Measurements from ENCODE around the gene SRCAP. TPM values are rescaled to one million over a fixed set of nuclear protein-coding genes. Genes with fewer than 3 reads are reported as not detected.

Gene SRCAP
- total and polyA plus RNA-seq, 8 donors = 1.2 to 70.1 (median 24.6) TPM

- Histone ChIP-seq H3K4me3 (no peak overlapping the region), H3K27ac (no peak overlapping the region), H3K4me1 (peaks cover 0 to 16% (median 0%) of the 10 kb centered on the region in 4 donors), H3K36me3 (peaks cover 68 to 98% (median 97%) of the 10 kb centered on the region in 4 donors), H3K27me3 (no peaks in the 10 kb centered on the region), H3K9me3 (no peaks in the 10 kb centered on the region)
- intact Hi-C loops (cut with DNase I; ENCODE audit: low total_unique reads) = no loop called here
- DNase-seq = no peak
- WGBS, 5 donors = 79 to 89% (median 87%) methylated on average over 17 of the region's 17 CpGs
- TF ChIP-seq POLR2A (IDR thresholded peaks at IDR 0.05) = no peak
- no peak for TF ChIP-seq EP300 (IDR thresholded peaks at IDR 0.05)
- TF ChIP-seq POLR2AphosphoS5 (IDR thresholded peaks at IDR 0.05) = no peak
- TF ChIP-seq CTCF (IDR thresholded peaks at IDR 0.05) = no peak
Measured at GRCh38 chr16:30728899-30729672, 30.1 kb downstream of the SRCAP start.

GRCh38 chr16:30731411-30731810, 32.4 kb downstream of the SRCAP start:
- H3K27ac ChIP-seq = no peak overlapping the region
- H3K27me3 ChIP-seq = no peaks in the 10 kb centered on the region
- intact Hi-C loops (cut with DNase I; ENCODE audit: low total_unique reads) = no loop called here
- no peaks in the 10 kb centered on the region for H3K9me3 ChIP-seq
- no peaks in the 10 kb centered on the region for H3K4me1 ChIP-seq
- TF ChIP-seq POLR2A (IDR thresholded peaks at IDR 0.05) (no peak), EP300 (IDR thresholded peaks at IDR 0.05) (no peak), CTCF (IDR thresholded peaks at IDR 0.05) (no peak), POLR2AphosphoS5 (IDR thresholded peaks at IDR 0.05) (no peak)
- 86 to 95% (median 93%) methylated on average over 3 of the region's 3 CpGs for WGBS, 5 donors
- no peak overlapping the region for H3K4me3 ChIP-seq
- H3K36me3 ChIP-seq = peaks cover 72 to 98% (median 96%) of the 10 kb centered on the region in 4 donors
- DNase-seq = no peak

GRCh38 chr16:30736995-30737793, 38.2 kb downstream of the SRCAP start:
- peaks cover 73 to 85% (median 79%) of the 10 kb centered on the region in 4 donors for H3K36me3 ChIP-seq
- TF ChIP-seq POLR2AphosphoS5 (IDR thresholded peaks at IDR 0.05) (no peak), POLR2A (IDR thresholded peaks at IDR 0.05) (no peak), CTCF (IDR thresholded peaks at IDR 0.05) (no peak), EP300 (IDR thresholded peaks at IDR 0.05) (no peak)
- H3K27me3 ChIP-seq = no peaks in the 10 kb centered on the region
- WGBS, 5 donors = 92 to 96% (median 93%) methylated on average over 17 of the region's 17 CpGs
- peaks cover 25 to 32% (median 28%) of the 10 kb centered on the region in 4 donors for H3K4me1 ChIP-seq
- no peak overlapping the region for H3K4me3 ChIP-seq
- no peaks in the 10 kb centered on the region for H3K9me3 ChIP-seq
- H3K27ac ChIP-seq = no peak overlapping the region
- no peak for DNase-seq
- intact Hi-C loops (cut with DNase I; ENCODE audit: low total_unique reads) = no loop called here

- H3K9me3 ChIP-seq = no peaks in the 10 kb centered on the region
- intact Hi-C loops (cut with DNase I; ENCODE audit: low total_unique reads) = no loop called here
- H3K27me3 ChIP-seq = no peaks in the 10 kb centered on the region
- H3K27ac ChIP-seq = peak overlapping the region in 1 of 5 donors; percentile 86
- peaks cover 67 to 85% (median 77%) of the 10 kb centered on the region in 4 donors for H3K36me3 ChIP-seq
- DNase-seq = no peak
- H3K4me3 ChIP-seq = no peak overlapping the region
- 87 to 94% (median 91%) methylated on average over 22 to 25 of the region's 25 CpGs for WGBS, 5 donors
- H3K4me1 ChIP-seq = peaks cover 28 to 40% (median 31%) of the 10 kb centered on the region in 4 donors
- TF ChIP-seq POLR2AphosphoS5 (IDR thresholded peaks at IDR 0.05) = no peak
- TF ChIP-seq POLR2A (IDR thresholded peaks at IDR 0.05) = no peak
- TF ChIP-seq EP300 (IDR thresholded peaks at IDR 0.05) = no peak
- no peak for TF ChIP-seq CTCF (IDR thresholded peaks at IDR 0.05)
Measured at GRCh38 chr16:30737794-30738648, 39.0 kb downstream of the SRCAP start.

Data from stomach (tissue), 9 donors.